ENCODE results near the gene BICC1. TPM values are rescaled to one million over a fixed set of nuclear protein-coding genes. Genes with fewer than 3 reads are reported as not detected.

The BICC1 gene
- total and polyA plus RNA-seq, 2 donors (not counting 1 experiment from before 2014, with no cell fraction given) = not detected

DNA sequence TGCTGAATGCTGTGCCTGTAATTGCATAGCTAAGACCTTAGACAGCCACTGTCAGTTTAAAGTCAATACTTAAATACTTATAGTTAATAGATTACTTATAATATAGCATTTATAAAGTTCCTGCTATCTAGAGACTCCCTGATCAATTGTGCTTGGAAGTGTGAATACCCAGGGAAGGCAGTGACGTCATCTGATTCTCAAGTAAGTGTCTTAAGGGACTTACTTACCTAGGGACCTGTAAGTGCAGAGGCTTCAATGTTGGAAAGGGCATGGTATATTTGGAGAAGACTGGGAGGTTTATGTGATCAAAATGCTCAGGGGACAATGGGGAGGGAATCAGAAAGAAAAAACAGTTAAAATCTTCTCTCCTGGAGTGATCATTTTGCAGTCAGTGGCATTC is 55.0 kb downstream of the BICC1 start:
- Mint-ChIP-seq H3K27me3 (no peaks in the 10 kb centered on the region), H3K4me1 (no peaks in the 10 kb centered on the region), H3K4me3 (no peak overlapping the region), H3K27ac (no peak overlapping the region), H3K9me3 (ENCODE audit: insufficient read depth) (peaks cover 8% of the 10 kb centered on the region)
- H3K4me2 ChIP-seq (replicated peaks; ENCODE audit: low read depth, low read length, poor library complexity, severe bottlenecking) = no peak overlapping the region
- 78% methylated on average over 1 of the region's 1 CpG for WGBS (ENCODE audit: insufficient coverage)
- H2AFZ ChIP-seq (ENCODE audit: insufficient read depth, low read depth, low read length, poor library complexity, severe bottlenecking) = no peak overlapping the region
- no peak overlapping the region for H3K4me3 ChIP-seq (ENCODE audit: control extremely low read depth in 1 of 5, extremely low read depth in 1 of 5, insufficient read depth in 1 of 5, low read depth in 2 of 5, low read length in 4 of 5)
- peaks cover 0 to 6% (median 1%) of the 10 kb centered on the region in 3 donors for H3K9me3 ChIP-seq (ENCODE audit: control extremely low read depth in 1 of 3, control insufficient read depth in 2 of 3, insufficient read depth in 1 of 3, low read length in 2 of 3)
- no peaks in the 10 kb centered on the region for H3K79me2 ChIP-seq (ENCODE audit: control insufficient read depth, insufficient read depth, low read length)
- CTCF ChIA-PET = no interaction called here
- no peaks in the 10 kb centered on the region for H3K36me3 ChIP-seq (replicated peaks in 1 of 2; ENCODE audit: control extremely low read depth in 1 of 2, control insufficient read depth in 1 of 2, extremely low read depth in 1 of 2, insufficient read depth in 2 of 2, low read length in 1 of 2)
- intact Hi-C loops (cut with micrococcal nuclease) = no loop called here
- no peaks in the 10 kb centered on the region for H3K4me1 ChIP-seq (ENCODE audit: control insufficient read depth in 2 of 2, insufficient read depth in 2 of 2, low read length in 2 of 2)
- TF ChIP-seq EZH2 (IDR thresholded peaks at IDR 0.05; ENCODE audit: borderline replicate concordance, insufficient read depth, low read depth, low read length, poor library complexity, severe bottlenecking) = no peak
- TF ChIP-seq CTCF (IDR thresholded peaks at IDR 0.05) = no peak
- no peaks in the 10 kb centered on the region for H3K27me3 ChIP-seq (replicated peaks in 1 of 4; ENCODE audit: control extremely low read depth in 1 of 4, control insufficient read depth in 3 of 4, insufficient read depth in 4 of 4, low read length in 3 of 4)
- no peaks in the 10 kb centered on the region for H4K20me1 ChIP-seq (ENCODE audit: control insufficient read depth, insufficient read depth, low read length, poor library complexity, severe bottlenecking)
- POLR2A ChIA-PET = no interaction called here
- ATAC-seq (ENCODE audit: low read depth) (no peak), DNase-seq (no peak)
- H3K27ac ChIP-seq (ENCODE audit: low read length in 2 of 2) = no peak overlapping the region
- H3K9ac ChIP-seq (ENCODE audit: low read length) = no peak overlapping the region

- Histone ChIP-seq H3K4me3 (ENCODE audit: control extremely low read depth in 1 of 5, extremely low read depth in 1 of 5, insufficient read depth in 1 of 5, low read depth in 2 of 5, low read length in 4 of 5) (no peak overlapping the region), H3K4me2 (replicated peaks; ENCODE audit: low read depth, low read length, poor library complexity, severe bottlenecking) (no peak overlapping the region), H3K27me3 (replicated peaks in 1 of 4; ENCODE audit: control extremely low read depth in 1 of 4, control insufficient read depth in 3 of 4, insufficient read depth in 4 of 4, low read length in 3 of 4) (no peaks in the 10 kb centered on the region), H3K4me1 (ENCODE audit: control insufficient read depth in 2 of 2, insufficient read depth in 2 of 2, low read length in 2 of 2) (no peaks in the 10 kb centered on the region), H3K9me3 (ENCODE audit: control extremely low read depth in 1 of 3, control insufficient read depth in 2 of 3, insufficient read depth in 1 of 3, low read length in 2 of 3) (no peaks in the 10 kb centered on the region), H3K36me3 (replicated peaks in 1 of 2; ENCODE audit: control extremely low read depth in 1 of 2, control insufficient read depth in 1 of 2, extremely low read depth in 1 of 2, insufficient read depth in 2 of 2, low read length in 1 of 2) (no peaks in the 10 kb centered on the region), H3K9ac (ENCODE audit: low read length) (no peak overlapping the region), H4K20me1 (ENCODE audit: control insufficient read depth, insufficient read depth, low read length, poor library complexity, severe bottlenecking) (no peaks in the 10 kb centered on the region), H2AFZ (ENCODE audit: insufficient read depth, low read depth, low read length, poor library complexity, severe bottlenecking) (no peak overlapping the region), H3K79me2 (ENCODE audit: control insufficient read depth, insufficient read depth, low read length) (no peaks in the 10 kb centered on the region), H3K27ac (ENCODE audit: low read length in 2 of 2) (no peak overlapping the region)
- H3K4me3 Mint-ChIP-seq = no peak overlapping the region
- intact Hi-C loops (cut with micrococcal nuclease) = no loop called here
- H3K4me1 Mint-ChIP-seq = no peaks in the 10 kb centered on the region
- ChIA-PET POLR2A (no interaction called here), CTCF (no interaction called here)
- H3K27ac Mint-ChIP-seq = no peak overlapping the region
- no peak for TF ChIP-seq EZH2 (IDR thresholded peaks at IDR 0.05; ENCODE audit: borderline replicate concordance, insufficient read depth, low read depth, low read length, poor library complexity, severe bottlenecking)
- no peak for TF ChIP-seq CTCF (IDR thresholded peaks at IDR 0.05)
- no CpG with 5 or more reads among the region's 2 CpGs for WGBS (ENCODE audit: insufficient coverage)
- no peak for DNase-seq
- H3K27me3 Mint-ChIP-seq = no peaks in the 10 kb centered on the region
- ATAC-seq (ENCODE audit: low read depth) = no peak
- H3K9me3 Mint-ChIP-seq (ENCODE audit: insufficient read depth) = peaks cover 7% of the 10 kb centered on the region
Measured at GRCh38 chr10:58568428-58568935, 55.8 kb downstream of the BICC1 start.

All from B cell (primary cell).